Measurements from ENCODE around the gene ADD2.

Gene ADD2

DNA sequence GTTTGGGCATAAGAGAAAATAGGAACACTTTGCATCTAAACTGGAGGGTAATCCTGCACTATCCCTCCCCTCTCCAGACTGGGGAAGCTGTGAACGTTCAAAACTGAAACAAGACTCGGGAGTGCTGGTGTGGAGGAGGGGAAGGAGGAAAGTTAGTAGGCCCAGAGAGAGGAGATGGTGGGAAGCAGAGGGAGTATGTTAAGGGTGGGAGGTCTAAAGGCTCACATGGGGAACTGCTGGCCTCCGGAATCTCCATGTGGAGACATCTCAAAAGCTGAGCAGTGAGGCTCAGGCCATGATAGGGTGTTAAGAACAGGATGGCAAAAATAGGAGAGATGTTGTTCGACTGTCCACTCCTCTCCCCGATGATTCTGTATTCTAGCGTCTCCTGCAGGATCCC, 47.9 kb downstream of the ADD2 start:
- DNase-seq (ENCODE audit: low spot score): no peak

DNA sequence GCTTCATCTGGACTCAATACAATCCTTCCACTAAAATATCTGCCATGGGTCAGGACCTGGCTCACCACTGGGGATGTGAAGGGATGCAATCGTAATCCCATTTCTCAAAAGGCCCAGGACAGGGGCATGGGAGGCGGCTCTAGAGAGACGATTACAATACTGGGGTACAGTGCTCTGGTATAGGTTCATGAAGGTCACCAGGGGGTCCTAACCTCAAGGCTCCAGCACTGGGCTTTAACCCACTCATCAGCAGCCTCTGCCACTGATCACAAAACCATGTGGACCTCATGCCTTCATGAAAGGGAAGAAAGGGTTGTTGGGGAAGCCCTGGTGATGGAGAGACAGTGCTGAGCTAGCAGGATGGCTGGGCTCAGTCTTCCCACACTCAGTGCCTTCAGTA, 48.8 kb downstream of the ADD2 start:
- DNase-seq (ENCODE audit: low spot score): no peak

DNA sequence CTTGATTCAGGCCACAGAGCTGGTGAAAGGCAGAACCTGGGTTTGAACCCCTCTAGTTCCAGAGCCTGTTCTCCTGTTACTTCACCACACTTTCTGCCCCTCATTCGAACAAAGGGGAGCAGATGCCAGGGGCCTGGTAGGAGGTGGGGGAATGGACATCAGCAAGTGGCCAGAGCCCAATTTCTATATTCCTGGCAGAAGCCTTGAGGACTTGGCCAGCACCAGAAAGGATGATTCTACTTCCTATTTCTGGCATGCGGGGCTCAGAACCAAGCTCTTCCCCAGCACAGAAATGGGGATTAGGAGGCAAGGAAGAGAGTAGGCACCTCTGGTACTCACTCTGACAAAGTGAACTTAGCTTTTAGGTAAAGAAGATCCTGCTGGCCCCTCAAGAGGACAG, 49.3 kb downstream of the ADD2 start:
- no peak for DNase-seq (ENCODE audit: low spot score)

DNA sequence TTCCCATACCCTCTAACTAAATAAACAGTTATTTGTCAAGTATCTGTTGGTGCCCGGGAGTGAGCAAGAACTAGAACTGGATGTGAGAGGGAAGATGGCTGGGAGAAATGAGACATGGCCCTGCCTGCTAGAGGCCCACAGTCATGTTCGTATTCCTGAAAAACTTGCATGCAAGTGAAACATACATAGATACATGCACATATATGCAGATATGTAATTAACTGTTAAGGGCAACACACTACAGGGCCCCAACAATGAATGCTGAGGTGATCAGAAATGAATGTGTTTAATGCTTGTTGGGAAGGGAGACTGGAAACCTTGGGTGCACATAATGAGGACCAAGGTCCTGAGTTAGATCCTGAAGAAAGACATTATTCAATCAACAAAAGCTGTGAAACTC, 49.8 kb downstream of the ADD2 start:
- DNase-seq (ENCODE audit: low spot score): no peak

DNA sequence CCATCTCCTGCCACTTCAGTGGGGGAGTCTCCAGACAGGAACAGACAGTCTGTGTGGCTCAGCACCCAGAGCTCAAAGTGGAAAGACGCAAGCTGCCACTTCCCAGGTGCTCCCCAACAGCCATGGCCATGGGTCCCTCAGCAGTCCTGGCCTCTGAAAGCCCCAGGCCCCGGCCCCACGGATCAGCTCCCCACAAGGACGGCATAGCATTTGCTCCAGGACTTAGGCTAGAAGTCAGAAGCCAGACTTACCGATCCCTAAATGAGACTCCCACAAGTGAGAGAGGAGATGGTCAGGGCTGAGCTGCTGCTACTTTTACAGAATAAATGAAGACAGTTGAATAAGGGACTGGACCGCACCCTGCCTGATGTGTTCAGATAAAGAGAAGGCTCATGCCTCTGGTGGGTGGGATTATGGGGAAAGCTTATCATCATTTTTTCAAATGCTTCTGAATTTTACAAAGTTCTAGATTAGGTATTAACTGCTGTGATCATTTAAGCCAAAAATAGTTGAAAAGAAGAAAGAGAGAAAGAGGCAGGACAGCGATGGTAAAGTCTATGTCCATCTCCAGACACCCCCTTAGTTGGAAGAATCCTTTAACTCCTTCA, 50.5 kb downstream of the ADD2 start:
- DNase-seq (ENCODE audit: low spot score): no peak

DNA sequence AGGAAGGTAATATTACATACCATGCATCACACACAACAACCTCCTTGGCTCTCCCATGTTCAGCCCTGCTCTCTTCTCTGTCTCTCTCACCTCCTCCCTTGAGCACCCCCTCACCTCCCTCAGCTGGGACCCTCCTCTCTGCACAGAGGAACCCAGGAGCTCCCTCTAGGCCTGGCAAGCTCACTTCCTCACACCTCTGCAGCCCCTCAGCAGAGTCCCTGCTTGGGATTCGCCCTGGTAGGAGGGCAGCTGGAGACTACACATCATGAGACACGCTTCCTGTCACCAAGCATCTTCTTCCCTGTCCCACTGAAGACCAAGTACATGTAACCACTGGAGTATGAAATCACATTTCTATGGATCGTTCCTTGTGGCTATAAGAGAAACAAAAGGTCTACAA, 51.0 kb downstream of the ADD2 start:
- DNase-seq (ENCODE audit: low spot score): no peak

DNA sequence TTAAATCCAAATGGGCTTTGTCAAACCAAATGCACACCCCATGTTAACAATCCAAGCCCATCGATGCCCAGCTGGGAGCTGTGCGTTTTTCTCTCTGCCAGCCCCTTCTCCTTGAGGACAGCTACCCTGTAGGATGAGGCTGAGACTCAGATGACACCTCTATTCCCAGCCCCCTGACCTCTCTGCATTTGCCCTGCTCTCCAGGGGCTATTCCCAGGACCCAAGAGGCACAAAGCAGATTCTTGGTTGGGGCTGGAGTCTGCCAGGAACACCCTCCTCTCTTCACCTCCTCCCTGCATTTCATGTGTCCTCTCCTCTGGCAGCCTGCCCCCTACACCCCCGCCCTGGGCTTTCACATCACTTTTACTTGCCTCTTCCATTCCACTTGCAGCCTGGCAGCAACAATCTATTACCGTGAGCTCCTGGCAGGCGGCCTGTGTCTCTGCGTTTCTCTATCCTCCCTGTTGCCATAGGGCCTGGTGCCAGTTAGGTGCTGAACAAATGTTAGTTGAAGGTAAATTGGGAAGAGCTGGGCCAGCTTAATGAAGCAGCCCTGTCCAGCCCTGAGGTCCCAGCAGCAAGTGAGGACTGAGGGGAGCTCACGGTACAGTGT, 51.8 kb downstream of the ADD2 start:
- DNase-seq (ENCODE audit: low spot score): no peak

DNA sequence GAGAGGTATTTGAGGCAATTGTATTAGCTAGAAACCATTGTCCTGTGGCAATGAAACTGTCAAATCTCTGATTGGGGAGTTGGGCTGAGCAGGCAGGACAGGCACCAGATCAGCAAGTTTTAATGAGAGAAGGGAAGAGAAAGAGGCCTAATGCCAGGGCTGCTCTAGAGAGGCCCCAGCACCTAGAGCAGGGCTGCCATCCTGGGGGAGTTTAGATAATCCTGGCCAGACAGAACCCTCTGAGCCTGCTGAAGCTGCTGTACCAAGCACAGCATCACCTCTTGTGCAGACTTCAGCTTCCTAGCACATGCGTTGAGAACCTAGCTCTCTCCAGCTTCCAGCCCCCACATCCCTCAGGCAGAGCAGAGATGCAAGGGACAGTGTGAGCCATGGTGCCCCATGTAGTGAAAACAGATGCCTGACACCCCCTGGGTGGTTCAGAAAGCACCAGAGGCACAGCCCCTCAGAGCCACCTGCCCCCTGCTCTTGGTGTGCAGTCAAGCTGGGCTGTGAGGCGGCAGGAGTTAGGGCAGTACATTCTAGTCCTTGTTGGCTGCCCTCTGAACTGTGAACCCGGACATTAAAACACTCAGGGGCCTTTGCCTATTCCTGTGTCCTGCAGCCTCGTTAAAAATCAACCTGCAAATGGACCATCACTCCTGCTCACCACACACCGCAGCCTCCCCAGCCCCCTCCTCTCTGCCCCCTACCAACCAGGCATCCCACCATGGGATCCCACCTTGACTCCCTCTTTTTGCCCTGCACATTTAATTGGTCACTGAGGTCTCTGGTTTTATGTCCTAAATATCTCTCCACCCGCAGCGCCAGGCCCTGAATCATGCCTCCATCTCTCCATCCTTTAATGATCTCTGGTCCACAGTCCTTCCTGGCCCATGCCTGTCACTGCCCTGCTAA, 52.7 kb downstream of the ADD2 start:
- no peak for DNase-seq (ENCODE audit: low spot score)

DNA sequence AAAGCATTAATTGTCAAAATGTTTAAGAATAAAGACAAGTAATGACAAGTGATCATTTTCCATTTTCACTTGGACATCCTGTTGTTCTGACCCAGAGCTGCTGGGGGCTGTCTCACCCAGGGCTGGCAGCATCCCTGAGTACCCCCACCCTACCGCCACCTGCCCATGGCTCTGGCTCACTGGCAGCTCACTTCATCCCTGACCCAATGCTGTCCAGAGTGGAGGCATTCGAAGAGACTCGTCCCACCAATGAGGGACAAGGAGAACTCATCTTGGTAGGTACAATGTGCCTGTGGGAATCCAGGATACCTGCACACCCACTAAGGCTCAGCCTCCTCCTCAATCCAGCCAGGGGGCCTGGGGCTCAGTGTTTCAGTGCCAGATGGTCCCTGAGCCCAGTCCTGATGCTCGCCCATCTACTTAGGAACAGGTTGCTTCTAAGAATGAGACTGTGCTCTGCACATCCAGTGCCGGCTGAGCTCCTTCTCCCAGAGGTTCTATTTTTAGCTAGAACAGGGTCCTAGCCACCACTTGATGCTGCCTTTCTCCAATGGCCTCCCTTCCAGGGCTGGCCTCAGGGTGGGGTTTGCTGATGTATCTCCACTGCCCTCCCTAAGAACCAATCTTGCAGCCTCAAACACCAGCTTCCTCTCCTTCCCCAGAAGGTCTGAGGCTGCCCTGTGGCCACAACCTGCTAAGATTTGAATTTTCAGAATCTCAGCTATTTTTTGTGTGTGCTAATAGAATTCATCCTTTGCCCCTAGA, 53.7 kb downstream of the ADD2 start:
- DNase-seq (ENCODE audit: low spot score): no peak

DNA sequence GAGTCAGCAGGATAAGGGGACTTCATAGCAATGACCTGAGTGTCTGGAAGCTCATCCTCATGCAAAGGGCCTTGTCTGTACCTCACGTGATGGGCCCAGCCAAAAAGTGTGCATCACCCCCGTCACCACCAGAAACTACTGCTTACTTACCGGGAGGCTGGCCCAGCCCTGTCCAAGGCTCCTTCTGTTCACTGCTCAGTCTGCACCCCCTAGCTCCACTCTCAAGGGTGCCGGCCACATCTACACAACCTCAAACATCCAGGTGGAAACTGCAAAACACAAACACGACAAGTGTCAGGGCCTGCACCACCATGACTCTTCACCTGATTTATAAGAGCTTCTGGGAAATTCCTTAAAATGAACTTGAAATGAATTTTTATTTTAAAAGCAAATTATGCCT, 55.1 kb downstream of the ADD2 start:
- no peak for DNase-seq (ENCODE audit: low spot score)

DNA sequence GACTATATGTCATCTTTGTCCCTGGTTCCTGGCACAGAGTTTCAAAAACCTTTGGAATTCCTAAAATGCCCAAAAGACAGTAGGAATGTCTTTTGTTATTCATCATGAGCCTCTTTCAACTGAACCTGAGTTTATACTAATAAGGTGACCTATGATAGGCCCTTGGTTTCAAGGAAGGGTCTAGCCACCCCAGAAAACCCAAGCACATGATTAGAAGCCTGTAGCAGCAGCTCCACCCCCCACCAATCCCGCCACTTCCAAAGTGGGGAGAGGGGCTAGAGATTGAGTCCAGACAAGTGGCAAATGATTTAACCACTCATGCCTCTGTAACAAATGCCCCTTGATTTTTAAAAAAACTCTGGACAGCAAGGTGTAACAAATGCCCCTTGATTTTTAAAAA, 56.8 kb downstream of the ADD2 start:
- DNase-seq (ENCODE audit: low spot score): no peak

DNA sequence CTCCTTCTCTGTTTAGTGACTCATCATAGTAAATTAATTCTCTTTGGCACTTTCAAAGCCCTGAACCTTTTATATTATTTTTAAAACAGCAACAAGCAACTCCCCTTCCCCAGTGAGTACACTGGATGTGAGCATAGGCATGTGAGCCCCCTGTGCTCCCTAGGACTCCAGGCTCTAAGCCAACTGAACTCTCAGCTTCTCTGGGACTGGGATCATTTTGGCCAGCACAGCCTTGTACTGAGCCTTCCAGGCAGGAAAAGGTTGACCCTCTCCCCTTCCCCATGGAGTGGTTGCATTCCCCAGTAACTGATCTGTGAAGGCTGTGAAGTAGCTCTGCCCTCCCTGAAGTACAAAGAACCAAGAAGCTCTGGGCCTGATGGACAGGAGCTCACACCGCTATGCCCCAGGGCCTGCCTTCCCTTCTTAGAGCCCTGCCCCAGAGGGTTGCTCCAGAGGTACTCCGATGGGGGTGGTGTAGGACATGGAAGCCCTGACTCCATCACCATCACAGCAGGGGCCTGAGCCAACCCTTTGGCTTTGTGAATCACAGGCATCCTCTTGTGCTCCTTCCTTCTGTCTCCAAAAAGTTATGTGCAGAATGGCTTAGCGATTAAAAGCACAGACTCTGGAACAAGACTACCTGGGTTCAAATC, 57.8 kb downstream of the ADD2 start:
- no peak for DNase-seq (ENCODE audit: low spot score)

DNA sequence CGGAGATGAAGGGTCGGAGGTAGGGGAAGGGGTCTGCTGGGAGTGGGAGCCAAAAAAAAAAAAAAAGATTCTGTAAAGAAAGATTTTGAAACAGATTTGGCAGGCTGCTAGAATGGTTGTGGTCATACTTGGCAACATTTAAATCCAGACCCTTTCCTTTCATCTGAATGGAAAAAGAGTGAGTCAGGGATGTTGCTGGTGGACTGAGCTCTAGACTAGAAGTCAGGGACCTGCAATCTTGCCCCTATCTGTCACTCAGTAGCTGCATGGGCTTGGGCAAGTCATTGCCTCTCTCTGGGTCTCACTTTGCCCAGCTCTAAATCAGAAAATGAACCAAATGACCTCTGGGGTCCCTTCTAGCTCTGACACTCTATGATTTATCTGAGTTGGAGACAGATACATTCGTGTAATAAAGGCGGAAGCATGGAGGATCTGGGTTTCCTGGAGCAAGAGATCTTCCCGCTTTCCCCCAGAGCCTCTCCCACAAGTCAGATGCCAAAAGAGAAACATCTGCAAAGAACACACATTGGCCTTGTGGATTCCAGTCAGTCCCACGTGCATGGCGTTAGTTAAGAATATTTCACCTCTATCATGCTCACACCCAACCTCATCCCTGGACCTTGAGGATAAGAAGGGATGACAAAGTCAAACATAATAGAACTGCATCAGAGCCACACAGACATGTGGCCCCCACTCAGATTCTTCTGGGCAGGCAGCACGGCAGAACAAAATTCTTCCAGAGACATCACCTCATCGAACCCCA, 58.5 kb downstream of the ADD2 start:
- no peak for DNase-seq (ENCODE audit: low spot score)

DNA sequence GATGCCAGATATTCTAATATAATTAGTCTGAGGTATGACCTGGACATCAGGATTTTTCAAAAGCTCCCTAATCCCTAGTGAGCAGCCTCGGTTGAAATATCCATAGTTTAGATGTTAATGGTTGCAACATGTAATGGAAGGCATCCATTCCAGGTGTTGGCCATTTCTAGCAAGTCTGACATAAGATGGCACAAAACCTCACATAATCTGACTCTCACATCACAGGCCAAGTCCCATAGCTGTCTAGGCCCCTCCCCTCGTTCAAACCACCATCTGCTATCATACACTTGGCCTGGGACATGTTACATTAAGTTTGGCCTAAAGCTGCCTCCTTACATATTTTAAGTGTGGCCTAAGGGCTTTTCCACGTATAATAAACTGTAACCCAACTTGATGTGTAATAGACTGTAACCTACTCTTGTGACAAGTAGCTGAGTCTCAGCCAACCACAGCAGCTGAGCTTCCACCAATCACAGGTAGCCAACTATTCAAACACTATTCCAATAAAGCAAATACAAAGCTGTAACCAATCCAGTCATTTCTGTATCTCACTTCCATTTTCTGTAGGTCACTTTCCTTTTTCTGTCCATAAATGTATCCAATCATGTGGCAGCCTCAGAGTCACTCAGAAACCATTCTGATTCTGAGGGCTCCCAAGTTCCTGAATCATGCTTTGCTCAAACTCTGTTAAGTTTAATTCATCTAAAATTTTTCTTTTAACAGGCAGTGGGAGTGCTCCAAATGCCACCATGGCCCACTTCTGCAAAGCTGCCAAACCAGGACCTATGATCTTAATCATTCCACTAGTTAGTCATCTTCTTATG, 59.4 kb downstream of the ADD2 start:
- no peak for DNase-seq (ENCODE audit: low spot score)

DNA sequence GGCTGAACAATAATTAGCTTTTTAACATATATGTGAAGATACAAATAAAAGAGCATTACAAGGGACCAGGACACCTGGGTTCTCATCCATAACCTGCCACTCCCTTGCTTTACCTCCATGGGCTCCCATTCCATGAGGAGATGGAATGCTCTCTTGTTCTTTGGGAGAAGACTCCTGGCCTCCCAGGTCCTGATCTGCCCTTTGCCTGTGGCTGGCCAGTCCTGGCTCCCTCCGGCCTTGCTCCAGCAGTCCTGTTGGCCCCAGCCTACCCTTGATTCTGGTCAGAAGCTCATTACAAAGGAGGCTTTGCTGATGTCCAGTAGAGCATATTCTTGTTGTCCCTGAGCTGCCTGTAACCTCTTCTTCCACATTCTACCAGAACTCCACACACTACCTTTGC, 60.3 kb downstream of the ADD2 start:
- no peak for DNase-seq (ENCODE audit: low spot score)

DNA sequence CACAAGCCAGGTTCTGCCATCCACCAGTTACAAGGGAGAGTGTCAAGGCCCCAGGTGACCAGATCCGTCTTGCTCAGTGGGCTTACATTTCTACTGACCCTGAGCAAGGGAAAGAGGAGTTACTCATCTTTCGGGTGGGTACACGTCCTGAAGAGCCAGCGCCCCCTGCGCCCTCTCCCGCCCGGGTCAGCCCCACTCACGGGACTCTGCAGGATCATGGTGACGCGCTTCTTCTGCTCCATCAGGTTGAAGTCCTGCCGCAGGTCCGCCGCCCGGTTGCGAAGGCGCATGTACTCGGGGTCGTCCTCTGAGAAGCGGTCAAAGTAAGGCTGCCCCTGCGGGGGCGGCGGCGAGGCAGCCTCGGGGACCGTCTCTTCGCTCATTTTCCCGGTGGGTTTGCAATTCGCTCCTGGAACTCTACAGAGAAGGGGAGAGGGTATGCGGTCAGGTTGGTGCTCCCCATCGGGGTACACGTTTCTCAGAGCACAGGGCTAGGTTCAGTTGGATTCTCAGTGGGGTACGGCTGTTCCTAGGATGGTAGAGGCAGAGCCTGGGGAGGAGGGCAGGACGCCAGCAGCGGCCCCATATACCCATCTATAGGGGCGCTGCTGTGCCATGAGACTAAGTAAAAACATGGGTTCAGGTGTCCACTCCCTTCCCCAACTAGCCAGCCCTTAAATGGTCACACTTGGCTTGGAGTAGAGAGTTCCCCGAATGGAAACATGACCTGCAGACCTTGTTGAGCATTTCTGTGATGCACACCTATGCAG, 61.8 kb downstream of the ADD2 start:
- no peak for DNase-seq (ENCODE audit: low spot score)

DNA sequence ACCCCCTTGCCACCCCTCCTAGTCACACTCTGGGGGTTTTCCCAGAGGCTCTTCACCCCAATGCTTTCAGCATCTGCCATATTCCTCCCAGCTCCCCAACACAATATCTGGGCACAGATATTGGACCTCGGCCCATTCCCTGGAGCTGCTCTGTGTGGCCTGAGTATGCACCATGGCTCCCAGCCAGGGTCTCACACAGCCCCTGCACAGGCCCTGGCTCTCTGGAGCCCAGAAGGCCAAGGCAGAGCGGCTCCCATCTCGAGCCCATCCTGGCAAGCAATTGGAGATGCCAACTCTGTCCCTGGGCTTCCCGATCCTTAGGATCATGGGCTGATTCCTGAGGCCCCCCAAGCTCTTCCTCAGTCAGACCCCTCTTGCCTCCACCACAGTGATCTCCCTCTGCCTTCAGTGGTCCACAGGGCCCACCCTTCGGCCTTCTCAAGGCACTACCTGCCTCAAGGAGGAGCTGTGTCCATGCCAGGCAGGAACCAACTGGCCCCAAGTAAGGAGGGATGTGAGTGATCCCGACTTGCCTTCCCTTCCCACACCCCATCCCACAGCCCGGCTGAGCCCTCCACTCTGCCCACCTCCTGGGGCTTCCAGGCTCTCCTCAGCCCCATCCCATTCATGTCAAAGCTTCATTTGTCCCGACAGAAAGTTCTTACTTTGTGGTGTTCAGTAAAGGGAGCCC, 62.7 kb downstream of the ADD2 start:
- no peak for DNase-seq (ENCODE audit: low spot score)

DNA sequence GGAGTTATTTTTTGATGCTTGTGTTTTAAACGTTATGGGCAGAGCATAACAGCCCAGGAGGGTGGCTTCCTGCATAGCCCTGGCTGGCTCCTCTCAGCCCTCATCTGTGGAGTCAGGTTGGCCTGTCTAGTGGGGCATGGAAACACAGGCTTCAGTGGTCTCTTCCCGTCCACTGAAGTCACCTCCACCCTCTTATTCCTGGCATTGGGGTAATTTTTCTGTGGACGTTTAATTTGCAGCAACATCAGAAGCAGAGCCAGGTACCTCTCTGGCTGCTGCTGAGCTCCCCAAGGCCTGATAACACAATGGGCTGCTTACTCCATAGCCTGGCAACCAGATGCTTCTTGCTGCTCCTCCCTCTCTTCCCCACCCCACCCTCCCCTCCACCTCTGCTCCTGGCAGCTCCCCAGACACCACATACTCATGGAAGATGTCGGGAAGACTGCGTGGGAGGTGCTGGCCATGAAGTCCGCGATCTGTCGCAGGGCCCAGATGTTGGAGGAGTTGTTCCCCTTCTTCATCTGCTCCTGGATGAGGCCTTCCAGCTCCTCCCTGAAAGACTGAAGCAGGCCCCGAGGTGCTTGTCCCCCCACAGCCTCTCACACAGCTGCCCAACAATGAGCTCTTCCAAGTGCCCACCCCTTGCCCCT, 64.0 kb downstream of the ADD2 start:
- no peak for DNase-seq (ENCODE audit: low spot score)
